Cardiac muscle cell (in vitro differentiated cells and primary cell): ENCODE data around the gene PTAR1. TPM values are rescaled to one million over a fixed set of nuclear protein-coding genes. Genes with fewer than 3 reads are reported as not detected.
A peak's percentile ranks its signal among the peaks of the same experiment; 100 is the strongest.

Experiments
- DNase-seq, 2 donors: peaks; one replicate each; pipeline versions ENCODE4 v3.0.0 to v3.0.0-alpha.2; 2010 to 2017; ENCODE audit warnings: low read depth in 1 of 2, low spot score in 1 of 2
- H3K27ac ChIP-seq: fragments of 200-600 bp; sonication (generic); 2 replicates; pipeline ENCODE4 v1.5.1; 2016
- H3K27me3 ChIP-seq: fragments of 200-600 bp; sonication (generic); 2 replicates; pipeline ENCODE4 v1.6.0; 2016; ENCODE audit warnings: control low read depth
- H3K36me3 ChIP-seq: fragments of 200-600 bp; sonication (generic); 2 replicates; pipeline ENCODE4 v1.5.1; 2016; ENCODE audit warnings: control low read depth
- H3K4me1 ChIP-seq: fragments of 200-600 bp; sonication (generic); 2 replicates; pipeline ENCODE4 v1.8.1; 2017; ENCODE audit warnings: low read depth, mild to moderate bottlenecking, mixed run types
- H3K4me3 ChIP-seq: fragments of 200-600 bp; sonication (generic); 2 replicates; pipeline ENCODE4 v1.5.1; 2016; ENCODE audit warnings: mild to moderate bottlenecking
- H3K9me3 ChIP-seq: fragments of 200-600 bp; sonication (generic); 2 replicates; pipeline ENCODE4 v1.5.1; 2017; ENCODE audit warnings: low read depth, mild to moderate bottlenecking, control low read depth
- CTCF ChIP-seq: IDR thresholded peaks from 2 replicates; pipeline ENCODE4 v1.5.1; 2012; ENCODE audit warnings: low read depth, mild to moderate bottlenecking, low read length
- polyA plus RNA-seq: library from polyadenylated mRNA; unstranded; fragments of >200 nt; fragmentation: Nextera tagmentation; extraction: Ambion mirVana; gene quantifications from 2 replicates; pipeline ENCODE4 v1.2.1, GENCODE V29; 2016
- total RNA-seq: library from RNA; depleted of rRNA; stranded (reverse); fragments of >200 nt; gene quantifications from 2 replicates; pipeline ENCODE4 v1.2.3, GENCODE V29; 2016

PTAR1 gene
- total and polyA plus RNA-seq, 2 experiments from 2014 or later, result 7.1 to 54.1 TPM

- Histone ChIP-seq H3K27ac (no peak overlapping the region), H3K27me3 (no peaks in the 10 kb centered on the region), H3K36me3 (no peaks in the 10 kb centered on the region), H3K4me1 (no peaks in the 10 kb centered on the region), H3K4me3 (no peak overlapping the region), H3K9me3 (no peaks in the 10 kb centered on the region)
- no peak for TF ChIP-seq CTCF
- DNase-seq, result no peak
These were observed 38.9 kb upstream of the PTAR1 start for GRCh38 chr9:69798744-69799143.

- no peaks in the 10 kb centered on the region for H3K9me3 ChIP-seq
- H3K36me3 ChIP-seq, result no peaks in the 10 kb centered on the region
- no peak for DNase-seq
- no peak overlapping the region for H3K4me3 ChIP-seq
- H3K27ac ChIP-seq, result no peak overlapping the region
- no peaks in the 10 kb centered on the region for H3K4me1 ChIP-seq
- no peaks in the 10 kb centered on the region for H3K27me3 ChIP-seq
- TF ChIP-seq CTCF, result no peak
These were observed 37.9 kb upstream of the PTAR1 start for GRCh38 chr9:69797675-69798074.

GRCh38 chr9:69794356-69794755 lies 34.5 kb upstream of the PTAR1 start:
- no peak for DNase-seq
- TF ChIP-seq CTCF, result no peak
- H3K36me3 ChIP-seq, result no peaks in the 10 kb centered on the region
- no peaks in the 10 kb centered on the region for H3K9me3 ChIP-seq
- H3K4me1 ChIP-seq, result no peaks in the 10 kb centered on the region
- H3K4me3 ChIP-seq, result no peak overlapping the region
- H3K27me3 ChIP-seq, result no peaks in the 10 kb centered on the region
- no peak overlapping the region for H3K27ac ChIP-seq

GRCh38 chr9:69785757-69786156 lies 25.9 kb upstream of the PTAR1 start:
- no peaks in the 10 kb centered on the region for H3K27me3 ChIP-seq
- no peaks in the 10 kb centered on the region for H3K4me1 ChIP-seq
- H3K4me3 ChIP-seq, result no peak overlapping the region
- TF ChIP-seq CTCF, result peak; percentile 30
- H3K27ac ChIP-seq, result no peak overlapping the region
- no peaks in the 10 kb centered on the region for H3K9me3 ChIP-seq
- H3K36me3 ChIP-seq, result no peaks in the 10 kb centered on the region
- DNase-seq, result peak; percentile 44 to 62

- H3K27me3 ChIP-seq, result no peaks in the 10 kb centered on the region
- no peak for TF ChIP-seq CTCF
- no peaks in the 10 kb centered on the region for H3K4me1 ChIP-seq
- H3K27ac ChIP-seq, result no peak overlapping the region
- no peaks in the 10 kb centered on the region for H3K9me3 ChIP-seq
- no peak overlapping the region for H3K4me3 ChIP-seq
- no peak for DNase-seq
- H3K36me3 ChIP-seq, result no peaks in the 10 kb centered on the region
These were observed 13.4 kb upstream of the PTAR1 start for GRCh38 chr9:69773258-69773657.
